WTC11 (cell line): Measurements from ENCODE around the gene OLFM3. TPM values are rescaled to one million over a fixed set of nuclear protein-coding genes. Genes with fewer than 3 reads are reported as not detected.

Experiments used
- ATAC-seq: fragments of 200-7000 bp; cut with Tn5 transposase; 2 replicates; pipeline ENCODE4 v1.10.0; 2021; ENCODE audit warnings: mild to moderate bottlenecking, moderate library complexity
- CTCF ChIA-PET: fragments of 300-600 bp; sonication (Branson Sonifier 250); formaldehyde crosslinking; loops from one replicate; lab custom pipeline; 2021; ENCODE audit warnings: antibody characterized with exemption; lab: Charles Lee
- POLR2A ChIA-PET: fragments of 350-600 bp; sonication (Branson Sonifier 250); formaldehyde crosslinking; loops from one replicate; lab custom pipeline; 2021; ENCODE audit warnings: antibody characterized with exemption; lab: Charles Lee
- DNase-seq: peaks from one replicate; pipeline ENCODE4 v3.0.0; 2021; ENCODE audit warnings: low spot score
- H3K27ac Mint-ChIP-seq: 2 replicates; pipeline ENCODE4 v1.8.0; 2021; ENCODE audit warnings: mixed read lengths
- H3K27me3 Mint-ChIP-seq: 2 replicates; pipeline ENCODE4 v1.8.0; 2021; ENCODE audit warnings: low read depth, mild to moderate bottlenecking, moderate library complexity, mixed read lengths
- H3K36me3 Mint-ChIP-seq: 2 replicates; pipeline ENCODE4 v1.8.0; 2021; ENCODE audit warnings: mixed read lengths
- H3K4me1 Mint-ChIP-seq: 2 replicates; pipeline ENCODE4 v1.8.0; 2022; ENCODE audit warnings: mixed read lengths
- H3K4me3 Mint-ChIP-seq: 2 replicates; pipeline ENCODE4 v1.8.0; 2021; ENCODE audit warnings: mild to moderate bottlenecking, moderate library complexity, mixed read lengths
- H3K9me3 Mint-ChIP-seq: 2 replicates; pipeline ENCODE4 v1.8.0; 2021; ENCODE audit warnings: mixed read lengths
- ATF1 ChIP-seq: sonication (generic); formaldehyde crosslinking; IDR thresholded peaks from 2 replicates; pipeline ENCODE4 v1.8.1; 2023; ENCODE audit warnings: mild to moderate bottlenecking, moderate library complexity, missing genetic modification reagents
- CTCF ChIP-seq: fragments of 200-600 bp; IDR thresholded peaks from 2 replicates; pipeline ENCODE4 v1.8.0; 2022; ENCODE audit warnings: antibody characterized with exemption
- EMX1 ChIP-seq: fragments of 250-450 bp; sonication (Bioruptor Pico); IDR thresholded peaks from 2 replicates; pipeline ENCODE4 v1.8.0; 2021; ENCODE audit warnings: mild to moderate bottlenecking
- ESRRA ChIP-seq: sonication (generic); formaldehyde crosslinking; IDR thresholded peaks from 2 replicates; pipeline ENCODE4 v1.8.1; 2022; ENCODE audit warnings: mild to moderate bottlenecking, missing genetic modification reagents, borderline replicate concordance
- GTF2I ChIP-seq: fragments of 250-450 bp; sonication (Bioruptor Pico); conservative IDR thresholded peaks from 2 replicates; pipeline ENCODE4 v1.4.0; 2021; ENCODE audit warnings: mild to moderate bottlenecking
- MYBL2 ChIP-seq: sonication (generic); formaldehyde crosslinking; IDR thresholded peaks from 2 replicates; pipeline ENCODE4 v1.8.1; 2023; ENCODE audit warnings: mild to moderate bottlenecking, moderate library complexity, missing genetic modification reagents
- NR1H2 ChIP-seq: sonication (generic); formaldehyde crosslinking; IDR thresholded peaks from 2 replicates; pipeline ENCODE4 v1.9.0; 2021; ENCODE audit warnings: mild to moderate bottlenecking, moderate library complexity, missing genetic modification reagents
- OVOL2 ChIP-seq: fragments of 250-450 bp; sonication (Bioruptor Pico); IDR thresholded peaks from 2 replicates; pipeline ENCODE4 v1.9.0; 2021; ENCODE audit warnings: mild to moderate bottlenecking, borderline replicate concordance
- USF1 ChIP-seq: sonication (generic); formaldehyde crosslinking; IDR thresholded peaks from 2 replicates; pipeline ENCODE4 v1.8.0; 2022; ENCODE audit warnings: mild to moderate bottlenecking, missing genetic modification reagents
- ZNF263 ChIP-seq: sonication (generic); formaldehyde crosslinking; IDR thresholded peaks from 2 replicates; pipeline ENCODE4 v1.8.1; 2022; ENCODE audit warnings: low read depth, mild to moderate bottlenecking, moderate library complexity, missing genetic modification reagents
- ZNF416 ChIP-seq: fragments of 250-450 bp; sonication (Bioruptor Pico); IDR thresholded peaks from 2 replicates; pipeline ENCODE4 v1.9.0; 2021; ENCODE audit warnings: mild to moderate bottlenecking, inconsistent platforms
- ZNF512 ChIP-seq: sonication (generic); formaldehyde crosslinking; IDR thresholded peaks from 2 replicates; pipeline ENCODE4 v1.8.1; 2022; ENCODE audit warnings: missing genetic modification reagents, borderline replicate concordance
- ZNF532 ChIP-seq: fragments of 250-450 bp; sonication (Bioruptor Pico); IDR thresholded peaks from 2 replicates; pipeline ENCODE4 v1.9.0; 2021; ENCODE audit warnings: mild to moderate bottlenecking, borderline replicate concordance
- ZNF671 ChIP-seq: fragments of 250-450 bp; sonication (Bioruptor Pico); IDR thresholded peaks from 2 replicates; pipeline ENCODE4 v1.8.0; 2021; ENCODE audit warnings: mild to moderate bottlenecking
- total RNA-seq: library from RNA; stranded (reverse); gene quantifications from 3 replicates; pipeline ENCODE4 v1.2.3, GENCODE V29; 2021
- TF ChIP-seq, protein P1 (sequence below): fragments of 250-450 bp; sonication (Bioruptor Pico); IDR thresholded peaks from 2 replicates; pipeline ENCODE4 v1.8.0; 2021; ENCODE audit warnings: mild to moderate bottlenecking
- TF ChIP-seq, protein P2 (sequence below): sonication (generic); formaldehyde crosslinking; IDR thresholded peaks from 2 replicates; pipeline ENCODE4 v1.8.1; 2023; ENCODE audit warnings: mild to moderate bottlenecking, missing genetic modification reagents
- TF ChIP-seq, protein P3 (sequence below): sonication (generic); formaldehyde crosslinking; IDR thresholded peaks from 2 replicates; pipeline ENCODE4 v1.8.1; 2022; ENCODE audit warnings: low read depth, mild to moderate bottlenecking, moderate library complexity, missing genetic modification reagents, borderline replicate concordance
- TF ChIP-seq, protein P4 (sequence below): fragments of 250-450 bp; sonication (Bioruptor Pico); IDR thresholded peaks from 2 replicates; pipeline ENCODE4 v1.9.0; 2021; ENCODE audit warnings: mild to moderate bottlenecking

Gene OLFM3
- total RNA-seq, 1 experiment from 2014 or later, result 0.37 TPM

DNA sequence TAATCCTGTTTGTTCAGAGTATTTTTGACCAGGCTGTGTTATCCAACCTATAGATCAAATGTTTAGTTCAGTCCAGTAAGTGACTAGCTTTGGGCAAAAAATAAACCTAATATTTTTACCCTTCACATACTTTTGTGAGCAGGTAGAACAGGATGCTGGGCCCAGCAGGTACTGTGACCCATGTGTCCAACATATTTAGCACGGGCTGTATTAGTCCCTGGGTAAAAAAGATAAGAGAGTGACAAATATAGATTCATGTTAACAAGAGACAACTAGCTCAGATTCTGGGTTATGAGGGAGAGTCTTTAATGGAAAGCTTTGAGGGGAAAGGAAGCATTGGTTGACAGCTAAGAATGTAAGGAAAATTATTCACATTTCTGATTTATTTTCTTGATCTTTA is 43.1 kb downstream of the OLFM3 start:
- TF ChIP-seq GTF2I (CRISPR knock-in tag) (no peak), CTCF (no peak), ZNF416 (no peak), NR1H2 (CRISPR knock-in tag) (no peak), ATF1 (CRISPR knock-in tag) (no peak), USF1 (CRISPR knock-in tag) (no peak), ZNF512 (CRISPR knock-in tag) (no peak), ZNF671 (CRISPR knock-in tag) (no peak)
- TF ChIP-seq, protein P1, sequence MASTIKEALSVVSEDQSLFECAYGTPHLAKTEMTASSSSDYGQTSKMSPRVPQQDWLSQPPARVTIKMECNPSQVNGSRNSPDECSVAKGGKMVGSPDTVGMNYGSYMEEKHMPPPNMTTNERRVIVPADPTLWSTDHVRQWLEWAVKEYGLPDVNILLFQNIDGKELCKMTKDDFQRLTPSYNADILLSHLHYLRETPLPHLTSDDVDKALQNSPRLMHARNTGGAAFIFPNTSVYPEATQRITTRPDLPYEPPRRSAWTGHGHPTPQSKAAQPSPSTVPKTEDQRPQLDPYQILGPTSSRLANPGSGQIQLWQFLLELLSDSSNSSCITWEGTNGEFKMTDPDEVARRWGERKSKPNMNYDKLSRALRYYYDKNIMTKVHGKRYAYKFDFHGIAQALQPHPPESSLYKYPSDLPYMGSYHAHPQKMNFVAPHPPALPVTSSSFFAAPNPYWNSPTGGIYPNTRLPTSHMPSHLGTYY (CRISPR knock-in tag), result no peak
- TF ChIP-seq, protein P2, sequence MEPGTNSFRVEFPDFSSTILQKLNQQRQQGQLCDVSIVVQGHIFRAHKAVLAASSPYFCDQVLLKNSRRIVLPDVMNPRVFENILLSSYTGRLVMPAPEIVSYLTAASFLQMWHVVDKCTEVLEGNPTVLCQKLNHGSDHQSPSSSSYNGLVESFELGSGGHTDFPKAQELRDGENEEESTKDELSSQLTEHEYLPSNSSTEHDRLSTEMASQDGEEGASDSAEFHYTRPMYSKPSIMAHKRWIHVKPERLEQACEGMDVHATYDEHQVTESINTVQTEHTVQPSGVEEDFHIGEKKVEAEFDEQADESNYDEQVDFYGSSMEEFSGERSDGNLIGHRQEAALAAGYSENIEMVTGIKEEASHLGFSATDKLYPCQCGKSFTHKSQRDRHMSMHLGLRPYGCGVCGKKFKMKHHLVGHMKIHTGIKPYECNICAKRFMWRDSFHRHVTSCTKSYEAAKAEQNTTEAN (CRISPR knock-in tag), result no peak
- H3K9me3 Mint-ChIP-seq, result no peaks in the 10 kb centered on the region
- ATAC-seq (no peak), DNase-seq (no peak)
- no peak overlapping the region for H3K4me3 Mint-ChIP-seq
- no peak overlapping the region for H3K27ac Mint-ChIP-seq
- ChIA-PET POLR2A (no interaction called here), CTCF (no interaction called here)
- no peaks in the 10 kb centered on the region for H3K4me1 Mint-ChIP-seq
- H3K27me3 Mint-ChIP-seq, result no peaks in the 10 kb centered on the region
- no peaks in the 10 kb centered on the region for H3K36me3 Mint-ChIP-seq

GRCh38 chr1:101945884-101946283 is 50.8 kb downstream of the OLFM3 start:
- ChIA-PET POLR2A (no interaction called here), CTCF (no interaction called here)
- Mint-ChIP-seq H3K27ac (no peak overlapping the region), H3K27me3 (no peaks in the 10 kb centered on the region), H3K36me3 (no peaks in the 10 kb centered on the region), H3K4me1 (no peaks in the 10 kb centered on the region), H3K4me3 (no peak overlapping the region), H3K9me3 (no peaks in the 10 kb centered on the region)
- no peak for ATAC-seq
- DNase-seq, result no peak
- TF ChIP-seq ZNF532 (CRISPR knock-in tag), result no peak
- TF ChIP-seq, protein P3, sequence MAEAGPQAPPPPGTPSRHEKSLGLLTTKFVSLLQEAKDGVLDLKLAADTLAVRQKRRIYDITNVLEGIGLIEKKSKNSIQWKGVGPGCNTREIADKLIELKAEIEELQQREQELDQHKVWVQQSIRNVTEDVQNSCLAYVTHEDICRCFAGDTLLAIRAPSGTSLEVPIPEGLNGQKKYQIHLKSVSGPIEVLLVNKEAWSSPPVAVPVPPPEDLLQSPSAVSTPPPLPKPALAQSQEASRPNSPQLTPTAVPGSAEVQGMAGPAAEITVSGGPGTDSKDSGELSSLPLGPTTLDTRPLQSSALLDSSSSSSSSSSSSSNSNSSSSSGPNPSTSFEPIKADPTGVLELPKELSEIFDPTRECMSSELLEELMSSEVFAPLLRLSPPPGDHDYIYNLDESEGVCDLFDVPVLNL, result no peak
- TF ChIP-seq MYBL2, result no peak
- TF ChIP-seq OVOL2 (CRISPR knock-in tag), result no peak
- TF ChIP-seq ESRRA (CRISPR knock-in tag), result no peak
- TF ChIP-seq EMX1 (CRISPR knock-in tag), result no peak
- TF ChIP-seq ZNF263 (CRISPR knock-in tag), result no peak
- TF ChIP-seq, protein P4, sequence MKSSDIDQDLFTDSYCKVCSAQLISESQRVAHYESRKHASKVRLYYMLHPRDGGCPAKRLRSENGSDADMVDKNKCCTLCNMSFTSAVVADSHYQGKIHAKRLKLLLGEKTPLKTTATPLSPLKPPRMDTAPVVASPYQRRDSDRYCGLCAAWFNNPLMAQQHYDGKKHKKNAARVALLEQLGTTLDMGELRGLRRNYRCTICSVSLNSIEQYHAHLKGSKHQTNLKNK (CRISPR knock-in tag), result no peak
